22Rv1 (cell line): Measurements from ENCODE around the gene PRDM15.
A peak's percentile ranks its signal among the peaks of the same experiment; 100 is the strongest.

ENCODE experiments used
- H3K27ac ChIP-seq: fragments of 450-650 bp; 2 replicates; pipeline ENCODE4 v1.5.1; 2017
- CTCF ChIP-seq: fragments of 450-650 bp; IDR thresholded peaks from 2 replicates; pipeline ENCODE4 v1.5.1; 2017; ENCODE audit warnings: mild to moderate bottlenecking
- ZFX ChIP-seq: fragments of 450-650 bp; IDR thresholded peaks from 2 replicates; pipeline ENCODE4 v1.6.1; 2017; ENCODE audit warnings: antibody characterized with exemption, borderline replicate concordance

The PRDM15 gene

DNA sequence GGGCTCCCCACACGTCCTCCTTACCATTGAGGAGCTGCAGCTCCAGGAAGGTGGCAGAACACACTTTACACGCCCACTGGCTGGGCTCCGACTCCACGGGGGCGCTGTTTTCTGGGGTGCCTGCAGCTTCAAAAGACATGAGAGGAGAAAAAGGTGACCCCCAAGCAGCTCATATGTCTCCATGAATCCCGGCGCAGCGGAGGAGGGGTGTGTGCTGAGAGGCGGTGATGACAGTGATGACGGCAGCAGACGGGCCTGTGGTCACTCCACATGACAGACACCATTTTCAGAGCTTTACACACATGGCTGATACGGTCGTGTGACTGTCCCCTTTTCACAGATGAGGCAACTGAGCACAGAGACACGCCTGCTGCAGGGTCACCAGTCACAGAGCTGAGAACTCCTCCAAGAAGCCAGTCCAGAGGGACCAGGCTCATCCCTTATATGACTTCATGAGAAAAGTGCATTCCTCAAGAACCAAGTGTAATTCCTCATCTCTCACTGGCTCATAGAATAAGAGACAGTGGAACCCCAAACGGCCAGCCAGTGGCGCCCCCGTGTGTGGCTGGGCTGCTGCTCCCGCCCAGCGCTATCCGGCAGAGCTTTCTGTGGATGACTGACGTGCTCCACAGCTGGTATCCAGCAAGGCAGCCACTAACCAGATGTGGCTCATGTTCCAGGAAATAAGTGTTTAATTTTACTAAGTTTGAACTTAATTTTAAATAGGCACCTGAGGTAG lies 31.9 kb downstream of the PRDM15 start:
- H3K27ac ChIP-seq: no peak overlapping the region
- TF ChIP-seq CTCF: no peak
- TF ChIP-seq ZFX: no peak

DNA sequence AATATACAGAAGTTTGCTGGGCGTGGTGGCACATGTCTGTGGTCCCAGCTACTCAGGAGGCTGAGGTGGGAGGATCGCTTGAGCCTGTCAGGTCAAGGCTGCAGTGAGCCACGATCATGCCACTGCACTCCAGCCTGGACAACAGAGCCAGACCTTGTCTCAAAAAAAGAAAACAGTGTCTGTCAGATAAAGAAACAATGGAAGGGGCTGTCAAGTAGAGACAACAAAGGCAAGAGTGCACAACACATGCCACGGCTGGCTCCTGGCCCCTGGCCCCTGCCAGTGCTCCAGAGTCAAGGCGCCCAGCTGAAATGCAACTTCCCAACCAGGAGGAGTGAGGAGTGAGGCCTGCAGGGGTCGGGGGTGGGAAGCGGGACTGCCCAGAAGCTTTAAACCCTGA lies 32.6 kb downstream of the PRDM15 start:
- TF ChIP-seq CTCF: no peak
- no peak for TF ChIP-seq ZFX
- H3K27ac ChIP-seq: peak overlapping the region; percentile 33; the same call in 1 of the 2 replicates

- H3K27ac ChIP-seq: peak overlapping the region; percentile 33; the same call in 1 of the 2 replicates
- TF ChIP-seq CTCF: no peak
- TF ChIP-seq ZFX: no peak
These were observed 33.2 kb downstream of the PRDM15 start for GRCh38 chr21:41846033-41846317.

- peak overlapping the region; percentile 33; the same call in 1 of the 2 replicates for H3K27ac ChIP-seq
- TF ChIP-seq ZFX: no peak
- no peak for TF ChIP-seq CTCF
These were observed 33.7 kb downstream of the PRDM15 start for GRCh38 chr21:41845310-41846032.

DNA sequence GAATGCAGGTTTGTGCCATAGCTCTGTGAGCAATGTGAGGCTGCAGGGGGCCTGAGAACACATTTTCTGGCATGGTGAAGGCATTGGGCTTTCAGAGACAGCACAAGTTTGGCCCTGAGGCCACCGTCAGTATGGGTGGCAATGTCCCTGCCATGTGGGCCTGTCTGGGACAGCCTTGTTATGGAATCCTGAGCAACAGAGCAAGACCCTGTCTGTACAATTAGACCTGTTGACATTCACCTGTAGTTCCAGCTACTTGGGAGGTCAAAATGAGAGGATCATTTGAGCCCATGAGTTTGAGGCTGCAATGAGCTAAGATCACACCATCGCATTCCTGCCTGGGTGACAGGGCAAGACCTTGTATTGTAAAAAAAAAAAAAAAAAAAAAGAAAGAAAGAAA lies 35.6 kb downstream of the PRDM15 start:
- no peak for TF ChIP-seq CTCF
- no peak for TF ChIP-seq ZFX
- no peak overlapping the region for H3K27ac ChIP-seq

DNA sequence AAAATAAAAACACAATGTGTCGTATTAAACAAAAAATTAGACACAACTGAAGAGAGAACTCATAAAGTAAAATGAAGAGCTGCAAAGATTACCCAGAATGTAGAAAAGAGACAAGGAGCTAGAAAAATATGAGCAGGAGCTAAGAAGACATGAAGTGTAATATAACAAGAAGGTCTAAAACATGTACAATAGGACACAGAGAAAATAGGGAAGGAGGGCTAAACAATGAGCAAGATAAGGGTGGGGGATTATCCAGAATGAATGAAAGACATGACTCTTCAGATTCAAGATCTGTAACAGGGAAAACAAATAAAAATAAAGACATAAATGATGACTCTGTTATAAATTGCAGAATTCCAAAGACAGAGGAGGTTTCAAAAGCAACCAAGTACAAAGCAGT lies 38.3 kb downstream of the PRDM15 start:
- no peak overlapping the region for H3K27ac ChIP-seq
- TF ChIP-seq CTCF: no peak
- TF ChIP-seq ZFX: no peak

DNA sequence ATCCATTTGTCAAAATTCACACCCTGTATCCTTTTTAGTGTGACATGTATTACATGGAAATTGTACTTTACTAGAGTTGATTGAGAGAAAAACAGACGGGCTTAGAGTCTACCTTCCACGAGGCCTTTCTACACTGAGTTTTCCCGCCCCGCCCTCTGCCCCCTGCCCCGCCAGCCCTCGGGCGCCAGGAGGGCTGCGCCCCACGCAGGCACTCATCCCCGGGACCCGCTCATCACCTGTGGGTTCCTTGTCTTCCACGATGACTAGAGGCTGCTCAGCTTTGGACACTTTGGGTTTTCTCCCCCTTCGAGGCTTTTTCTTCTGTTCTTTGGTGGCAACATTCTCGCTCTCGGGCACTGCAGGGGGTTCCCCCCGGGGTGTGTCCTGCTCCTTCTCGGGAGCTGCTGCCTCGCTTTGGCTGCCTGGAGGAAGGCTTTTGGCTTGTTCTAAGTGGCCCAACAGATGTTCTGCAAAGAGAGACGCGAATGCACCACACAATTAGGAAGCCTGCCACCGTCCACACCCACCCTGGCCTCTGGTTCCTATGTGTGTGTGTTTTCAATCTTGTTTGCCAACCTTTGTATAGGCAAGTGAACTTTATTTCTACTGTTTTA lies 39.6 kb downstream of the PRDM15 start:
- H3K27ac ChIP-seq: no peak overlapping the region
- TF ChIP-seq CTCF (no peak), ZFX (no peak)
